Measurements from ENCODE around the gene PARD3. TPM values are rescaled to one million over a fixed set of nuclear protein-coding genes. Genes with fewer than 3 reads are reported as not detected.

Gene PARD3
- total and polyA plus RNA-seq, 3 donors from 2014 or later = 31.8 to 59.5 (median 49.5) TPM

- WGBS, 2 donors = 73 to 93% methylated on average over 9 of the region's 9 CpGs
- intact Hi-C loops (cut with DNase I; ENCODE audit: low total_unique reads) = no loop called here
- no peak overlapping the region for H3K27ac ChIP-seq
- no peaks in the 10 kb centered on the region for H3K9me3 ChIP-seq
- TF ChIP-seq CTCF (IDR thresholded peaks at IDR 0.05) (no peak), POLR2A (IDR thresholded peaks at IDR 0.05) (no peak)
- H3K4me3 ChIP-seq = no peak overlapping the region
- H3K27me3 ChIP-seq = no peaks in the 10 kb centered on the region
- H3K36me3 ChIP-seq (ENCODE audit: low read depth, missing control alignments) = no peaks in the 10 kb centered on the region
- H3K4me1 ChIP-seq = peaks cover 5% of the 10 kb centered on the region
- DNase-seq = no peak
Measured at GRCh38 chr10:34244756-34245484, 570.2 kb downstream of the PARD3 start.

- H3K4me3 ChIP-seq = no peak overlapping the region
- peaks cover 5% of the 10 kb centered on the region for H3K4me1 ChIP-seq
- H3K27me3 ChIP-seq = no peaks in the 10 kb centered on the region
- intact Hi-C loops (cut with DNase I; ENCODE audit: low total_unique reads) = no loop called here
- no peak for DNase-seq
- no peak for TF ChIP-seq POLR2A (IDR thresholded peaks at IDR 0.05)
- TF ChIP-seq CTCF (IDR thresholded peaks at IDR 0.05) = no peak
- no peaks in the 10 kb centered on the region for H3K36me3 ChIP-seq (ENCODE audit: low read depth, missing control alignments)
- WGBS, 2 donors = 93 to 94% methylated on average over 10 of the region's 10 CpGs
- no peaks in the 10 kb centered on the region for H3K9me3 ChIP-seq
- H3K27ac ChIP-seq = no peak overlapping the region
Measured at GRCh38 chr10:34241226-34242000, 573.7 kb downstream of the PARD3 start.

- WGBS, 2 donors = 90 to 92% methylated on average over 7 of the region's 7 CpGs
Measured at GRCh38 chr10:34240039-34240438, 575.1 kb downstream of the PARD3 start.

GRCh38 chr10:34237898-34238455 is 577.1 kb downstream of the PARD3 start:
- WGBS, 2 donors = 84 to 86% methylated on average over 1 of the region's 1 CpG
- TF ChIP-seq POLR2A (IDR thresholded peaks at IDR 0.05) (no peak), CTCF (IDR thresholded peaks at IDR 0.05) (no peak)

More at GRCh38 chr10:34240039-34240438, 575.1 kb downstream of the PARD3 start:
- H3K4me3 ChIP-seq = no peak overlapping the region
- H3K4me1 ChIP-seq = peaks cover 5% of the 10 kb centered on the region
- no peaks in the 10 kb centered on the region for H3K27me3 ChIP-seq
- no peak for DNase-seq
- no peaks in the 10 kb centered on the region for H3K36me3 ChIP-seq (ENCODE audit: low read depth, missing control alignments)
- H3K27ac ChIP-seq = no peak overlapping the region
- TF ChIP-seq CTCF (IDR thresholded peaks at IDR 0.05) = no peak
- no peak for TF ChIP-seq POLR2A (IDR thresholded peaks at IDR 0.05)
- H3K9me3 ChIP-seq = no peaks in the 10 kb centered on the region
- intact Hi-C loops (cut with DNase I; ENCODE audit: low total_unique reads) = no loop called here

More at GRCh38 chr10:34237898-34238455, 577.1 kb downstream of the PARD3 start:
- intact Hi-C loops (cut with DNase I; ENCODE audit: low total_unique reads) = no loop called here
- DNase-seq = no peak
- Histone ChIP-seq H3K4me3 (no peak overlapping the region), H3K27me3 (no peaks in the 10 kb centered on the region), H3K9me3 (no peaks in the 10 kb centered on the region), H3K36me3 (ENCODE audit: low read depth, missing control alignments) (no peaks in the 10 kb centered on the region), H3K4me1 (peaks cover 5% of the 10 kb centered on the region), H3K27ac (no peak overlapping the region)
